Esophagus muscularis mucosa (tissue), 4 donors: ENCODE measurements around the gene MPRIP. TPM values are rescaled to one million over a fixed set of nuclear protein-coding genes. Genes with fewer than 3 reads are reported as not detected.

Experiments used
- DNase-seq: peaks from one replicate; pipeline ENCODE4 v3.0.0-alpha.2; 2017; ENCODE audit errors: extremely low spot score
- H3K27ac ChIP-seq, 4 donors: fragments of 200-600 bp; sonication (generic); replicated peaks in 1 of 4; 1 replicate in 3 of 4; 2 replicates in 1 of 4; pipeline ENCODE4 v1.5.1; 2016 to 2019; ENCODE audit warnings: mild to moderate bottlenecking in 1 of 4
- H3K27me3 ChIP-seq, 4 donors: fragments of 200-600 bp; sonication (generic); one replicate each; pipeline versions ENCODE4 v1.5.1 to v1.6.0; 2016 to 2019
- H3K36me3 ChIP-seq, 4 donors: fragments of 200-600 bp; sonication (generic); one replicate each; pipeline ENCODE4 v1.5.1; 2016 to 2019
- H3K4me1 ChIP-seq, 4 donors: fragments of 200-600 bp; sonication (generic); one replicate each; pipeline ENCODE4 v1.5.1; 2016 to 2019
- H3K4me3 ChIP-seq, 4 donors: fragments of 200-600 bp; sonication (generic); 1 replicate in 2 of 4; 2 replicates in 2 of 4; pipeline ENCODE4 v1.5.1; 2016 to 2019; ENCODE audit warnings: mild to moderate bottlenecking in 4 of 4, moderate library complexity in 1 of 4
- H3K9me3 ChIP-seq, 4 donors: fragments of 200-600 bp; sonication (generic); 1 replicate in 3 of 4; 2 replicates in 1 of 4; pipeline ENCODE4 v1.5.1; 2016 to 2019
- CTCF ChIP-seq, 3 experiments: fragments of 200-600 bp in 2 of 3; fragments of 450-650 bp in 1 of 3; sonication (generic) in 2 of 3; IDR thresholded peaks; one replicate each; pipeline ENCODE4 v1.5.1; 2017 to 2019; ENCODE audit warnings: antibody characterized with exemption in 3 of 3, mild to moderate bottlenecking in 2 of 3, moderate library complexity in 1 of 3
- EP300 ChIP-seq: sonication (generic); formaldehyde crosslinking; IDR thresholded peaks from one replicate; pipeline ENCODE4 v1.6.1; 2017; ENCODE audit warnings: antibody characterized with exemption
- POLR2A ChIP-seq: fragments of 450-650 bp; IDR thresholded peaks from one replicate; pipeline ENCODE4 v1.6.1; 2017; ENCODE audit warnings: antibody characterized with exemption, moderate library complexity, mild to moderate bottlenecking, low read depth
- POLR2AphosphoS5 ChIP-seq, 2 donors: sonication (generic); formaldehyde crosslinking; IDR thresholded peaks; one replicate each; pipeline ENCODE4 v1.6.1; 2017; ENCODE audit warnings: antibody characterized with exemption in 2 of 2
- WGBS: methylation state at CpG from one replicate; pipeline ENCODE4 v1.1.5; 2018; 5-methylcytosine and 5-hydroxymethylcytosine counted together
- intact Hi-C: fragments of 100-400 bp; cut with DNase I; formaldehyde crosslinking; loops from one replicate; pipeline ENCODE4 v1.15.1; 2023
- total RNA-seq, 4 donors: library from RNA; depleted of rRNA; stranded (reverse); fragments of >200 nt; gene quantifications; one replicate each; pipeline versions ENCODE4 v1.1.0 to v1.2.1, GENCODE V29; 2016

The MPRIP gene
- total RNA-seq, 4 donors from 2014 or later, result 108 to 194 (median 129) TPM

- no CpG with 5 or more reads among the region's 4 CpGs for WGBS
- Histone ChIP-seq H3K9me3 (no peaks in the 10 kb centered on the region), H3K27me3 (no peaks in the 10 kb centered on the region), H3K27ac (no peak overlapping the region), H3K4me3 (no peak overlapping the region), H3K4me1 (peaks cover 72 to 88% (median 83%) of the 10 kb centered on the region in 4 donors), H3K36me3 (no peaks in the 10 kb centered on the region)
- intact Hi-C loops, result no loop called here
- no peak for TF ChIP-seq POLR2A
- TF ChIP-seq POLR2AphosphoS5 (IDR thresholded peaks at IDR 0.05), result no peak
- DNase-seq, result no peak
Observed at GRCh38 chr17:17116406-17116805, 74.1 kb downstream of the MPRIP start.

DNA sequence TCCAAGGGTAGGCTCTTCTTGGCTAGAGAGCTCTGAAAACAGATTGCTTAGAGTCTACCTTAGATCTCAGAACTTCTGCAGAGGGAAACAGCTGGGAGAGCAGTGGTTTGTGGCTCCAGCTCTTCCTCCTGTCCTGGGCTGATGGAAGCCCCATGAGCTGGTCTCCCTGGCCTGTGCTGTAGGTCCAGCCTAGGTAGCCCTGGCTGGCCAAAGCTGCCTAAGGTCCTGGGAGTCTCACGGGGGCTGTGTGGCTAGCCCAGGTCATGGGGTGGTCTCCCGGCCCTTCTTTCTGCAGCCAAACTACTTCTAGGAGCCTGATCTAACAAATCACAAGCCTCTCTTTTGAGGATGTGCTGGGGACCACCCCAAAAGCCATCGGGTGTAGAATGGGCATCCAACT lies 75.7 kb downstream of the MPRIP start:
- H3K9me3 ChIP-seq, result no peaks in the 10 kb centered on the region
- DNase-seq, result no peak
- H3K27me3 ChIP-seq, result no peaks in the 10 kb centered on the region
- H3K36me3 ChIP-seq, result no peaks in the 10 kb centered on the region
- H3K4me1 ChIP-seq, result peaks cover 68 to 81% (median 73%) of the 10 kb centered on the region in 4 donors
- TF ChIP-seq POLR2AphosphoS5 (IDR thresholded peaks at IDR 0.05) (no peak), CTCF (IDR thresholded peaks at IDR 0.05) (no peak), POLR2A (no peak), EP300 (no peak)
- no peak overlapping the region for H3K4me3 ChIP-seq
- intact Hi-C loops, result no loop called here
- no CpG with 5 or more reads among the region's 3 CpGs for WGBS
- H3K27ac ChIP-seq, result no peak overlapping the region

GRCh38 chr17:17118399-17118798 lies 76.1 kb downstream of the MPRIP start:
- peak overlapping the region in 3 of 4 donors; percentile 14 to 55 (median 47) for H3K27ac ChIP-seq
- intact Hi-C loops, result no loop called here
- no peak for TF ChIP-seq POLR2AphosphoS5 (IDR thresholded peaks at IDR 0.05)
- H3K9me3 ChIP-seq, result no peaks in the 10 kb centered on the region
- peaks cover 67 to 79% (median 73%) of the 10 kb centered on the region in 4 donors for H3K4me1 ChIP-seq
- H3K4me3 ChIP-seq, result no peak overlapping the region
- no peak for DNase-seq
- H3K36me3 ChIP-seq, result no peaks in the 10 kb centered on the region
- H3K27me3 ChIP-seq, result no peaks in the 10 kb centered on the region
- 88% methylated on average over 4 of the region's 4 CpGs for WGBS

- peaks cover 67 to 79% (median 74%) of the 10 kb centered on the region in 4 donors for H3K4me1 ChIP-seq
- peak overlapping the region; percentile 30 to 55 (median 50) for H3K27ac ChIP-seq
- no peak for DNase-seq
- no peak overlapping the region for H3K4me3 ChIP-seq
- H3K9me3 ChIP-seq, result no peaks in the 10 kb centered on the region
- no peaks in the 10 kb centered on the region for H3K27me3 ChIP-seq
- H3K36me3 ChIP-seq, result no peaks in the 10 kb centered on the region
- 24% methylated on average over 2 of the region's 4 CpGs for WGBS
- intact Hi-C loops, result no loop called here
- no peak for TF ChIP-seq CTCF (IDR thresholded peaks at IDR 0.05)
Observed at GRCh38 chr17:17119106-17119505, 76.8 kb downstream of the MPRIP start.

DNA sequence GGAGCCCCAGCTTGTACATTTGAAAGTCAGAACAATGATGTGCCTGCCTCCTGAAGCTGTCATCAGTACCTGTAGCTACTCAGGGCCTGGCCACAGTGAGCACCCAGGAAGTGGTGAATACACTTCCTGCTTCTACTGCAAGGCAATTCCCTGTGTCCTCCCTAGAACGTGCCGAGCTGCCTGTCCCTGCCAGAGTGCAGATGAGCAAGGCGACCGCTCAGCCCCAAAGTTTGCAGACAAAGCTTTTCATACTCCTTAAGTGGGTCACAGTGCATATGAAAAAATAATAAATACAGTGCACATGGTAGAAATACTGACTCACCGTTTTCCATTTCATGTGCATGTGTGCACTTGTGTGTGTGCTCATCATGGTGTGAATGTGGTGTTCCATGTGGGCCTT lies 77.3 kb downstream of the MPRIP start:
- TF ChIP-seq POLR2AphosphoS5 (IDR thresholded peaks at IDR 0.05), result no peak
- no peak for TF ChIP-seq EP300
- no peak for TF ChIP-seq CTCF (IDR thresholded peaks at IDR 0.05)
- no peak for TF ChIP-seq POLR2A
- Histone ChIP-seq H3K4me3 (no peak overlapping the region), H3K36me3 (no peaks in the 10 kb centered on the region), H3K27me3 (no peaks in the 10 kb centered on the region), H3K4me1 (peaks cover 63 to 77% (median 71%) of the 10 kb centered on the region in 4 donors), H3K27ac (peak overlapping the region; percentile 30 to 55 (median 50)), H3K9me3 (no peaks in the 10 kb centered on the region)
- DNase-seq, result no peak
- intact Hi-C loops, result no loop called here
- 26% methylated on average over 3 of the region's 5 CpGs for WGBS

- Histone ChIP-seq H3K4me3 (no peak overlapping the region), H3K4me1 (peaks cover 55 to 77% (median 67%) of the 10 kb centered on the region in 4 donors), H3K27me3 (no peaks in the 10 kb centered on the region), H3K36me3 (no peaks in the 10 kb centered on the region), H3K27ac (peak overlapping the region; percentile 30 to 55 (median 42)), H3K9me3 (no peaks in the 10 kb centered on the region)
- intact Hi-C loops, result no loop called here
- TF ChIP-seq POLR2AphosphoS5 (IDR thresholded peaks at IDR 0.05), result no peak
- TF ChIP-seq EP300, result no peak
- no peak for TF ChIP-seq CTCF (IDR thresholded peaks at IDR 0.05)
- no peak for TF ChIP-seq POLR2A
- 18% methylated on average over 4 of the region's 4 CpGs for WGBS
- no peak for DNase-seq
Observed at GRCh38 chr17:17120294-17120693, 78.0 kb downstream of the MPRIP start.
